ENCODE measurements around the gene HIF1AN. TPM values are rescaled to one million over a fixed set of nuclear protein-coding genes. Genes with fewer than 3 reads are reported as not detected.
A peak's percentile ranks its signal among the peaks of the same experiment; 100 is the strongest.

Gene HIF1AN
- total RNA-seq, 2 donors from 2014 or later = 51.8 to 58.8 TPM

GRCh38 chr10:100501423-100501822 is 34.3 kb upstream of the HIF1AN start:
- no peak overlapping the region for H3K27ac ChIP-seq (ENCODE audit: low read depth, low read length)
- Mint-ChIP-seq H3K4me1 (no peaks in the 10 kb centered on the region), H3K27ac (no peak overlapping the region), H3K27me3 (ENCODE audit: insufficient read depth) (peaks cover 96% of the 10 kb centered on the region), H3K36me3 (ENCODE audit: low read depth) (peaks cover 5% of the 10 kb centered on the region), H3K4me3 (no peak overlapping the region), H3K9me3 (no peaks in the 10 kb centered on the region)
- peaks cover 95% of the 10 kb centered on the region for H3K27me3 ChIP-seq (ENCODE audit: control insufficient read depth, insufficient read depth, low read length, poor library complexity, severe bottlenecking)
- no peak overlapping the region for H3K4me3 ChIP-seq (ENCODE audit: low read length)
- H3K4me1 ChIP-seq (ENCODE audit: control insufficient read depth, insufficient read depth, low read length) = no peaks in the 10 kb centered on the region
- H3K9ac ChIP-seq (ENCODE audit: extremely low read depth, low read length, poor library complexity, severe bottlenecking) = no peak overlapping the region
- no peaks in the 10 kb centered on the region for H3K9me3 ChIP-seq (ENCODE audit: control insufficient read depth, low read length)
- TF ChIP-seq, protein P1, sequence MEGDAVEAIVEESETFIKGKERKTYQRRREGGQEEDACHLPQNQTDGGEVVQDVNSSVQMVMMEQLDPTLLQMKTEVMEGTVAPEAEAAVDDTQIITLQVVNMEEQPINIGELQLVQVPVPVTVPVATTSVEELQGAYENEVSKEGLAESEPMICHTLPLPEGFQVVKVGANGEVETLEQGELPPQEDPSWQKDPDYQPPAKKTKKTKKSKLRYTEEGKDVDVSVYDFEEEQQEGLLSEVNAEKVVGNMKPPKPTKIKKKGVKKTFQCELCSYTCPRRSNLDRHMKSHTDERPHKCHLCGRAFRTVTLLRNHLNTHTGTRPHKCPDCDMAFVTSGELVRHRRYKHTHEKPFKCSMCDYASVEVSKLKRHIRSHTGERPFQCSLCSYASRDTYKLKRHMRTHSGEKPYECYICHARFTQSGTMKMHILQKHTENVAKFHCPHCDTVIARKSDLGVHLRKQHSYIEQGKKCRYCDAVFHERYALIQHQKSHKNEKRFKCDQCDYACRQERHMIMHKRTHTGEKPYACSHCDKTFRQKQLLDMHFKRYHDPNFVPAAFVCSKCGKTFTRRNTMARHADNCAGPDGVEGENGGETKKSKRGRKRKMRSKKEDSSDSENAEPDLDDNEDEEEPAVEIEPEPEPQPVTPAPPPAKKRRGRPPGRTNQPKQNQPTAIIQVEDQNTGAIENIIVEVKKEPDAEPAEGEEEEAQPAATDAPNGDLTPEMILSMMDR (conservative IDR thresholded peaks at IDR 0.05) = no peak
- H3K36me3 ChIP-seq (ENCODE audit: control insufficient read depth, insufficient read depth, low read length) = no peaks in the 10 kb centered on the region
- no peak for DNase-seq

DNA sequence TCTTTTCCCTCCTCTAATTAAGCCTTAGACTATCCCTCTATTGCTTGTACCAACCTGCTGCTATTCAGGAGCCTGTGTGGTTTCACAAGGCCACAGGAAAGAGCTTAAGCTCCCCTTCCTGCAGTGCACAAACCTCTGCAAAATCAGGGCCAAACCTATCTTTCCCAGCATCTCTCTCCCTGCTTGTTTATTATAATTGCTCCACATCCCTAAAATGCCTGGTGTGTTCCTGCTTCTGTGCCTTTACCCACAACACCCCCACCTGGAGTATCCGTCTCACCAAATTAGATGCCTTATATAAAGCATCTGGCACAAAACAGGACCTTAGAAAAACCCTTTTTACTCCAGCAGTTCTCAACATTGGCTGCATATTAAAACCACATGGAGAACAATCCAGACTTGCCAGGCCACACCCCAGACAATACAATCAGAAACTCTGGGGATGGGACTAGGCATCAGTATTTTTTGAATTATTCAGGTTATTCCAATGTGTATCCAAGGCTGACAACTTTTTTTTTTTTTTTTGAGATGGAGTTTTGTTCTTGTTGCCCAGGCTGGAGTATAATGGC is 32.7 kb upstream of the HIF1AN start:
- DNase-seq = no peak
- Histone ChIP-seq H3K27ac (ENCODE audit: low read depth, low read length) (no peak overlapping the region), H3K9ac (ENCODE audit: extremely low read depth, low read length, poor library complexity, severe bottlenecking) (no peak overlapping the region), H3K27me3 (ENCODE audit: control insufficient read depth, insufficient read depth, low read length, poor library complexity, severe bottlenecking) (peaks cover 95% of the 10 kb centered on the region), H3K4me1 (ENCODE audit: control insufficient read depth, insufficient read depth, low read length) (no peaks in the 10 kb centered on the region), H3K4me3 (ENCODE audit: low read length) (no peak overlapping the region), H3K9me3 (ENCODE audit: control insufficient read depth, low read length) (no peaks in the 10 kb centered on the region), H3K36me3 (ENCODE audit: control insufficient read depth, insufficient read depth, low read length) (no peaks in the 10 kb centered on the region)
- H3K4me1 Mint-ChIP-seq = no peaks in the 10 kb centered on the region
- H3K27me3 Mint-ChIP-seq (ENCODE audit: insufficient read depth) = peaks cover 96% of the 10 kb centered on the region
- peaks cover 5% of the 10 kb centered on the region for H3K36me3 Mint-ChIP-seq (ENCODE audit: low read depth)
- 86 to 93% methylated on average over 1 of the region's 1 CpG for WGBS, 2 experiments (ENCODE audit: insufficient coverage in 1 of 2, insufficient read length in 1 of 2)
- H3K9me3 Mint-ChIP-seq = no peaks in the 10 kb centered on the region
- TF ChIP-seq, protein P1 (conservative IDR thresholded peaks at IDR 0.05) = no peak
- H3K4me3 Mint-ChIP-seq = no peak overlapping the region
- no peak overlapping the region for H3K27ac Mint-ChIP-seq

GRCh38 chr10:100504096-100504495 is 31.6 kb upstream of the HIF1AN start:
- no peak overlapping the region for H3K27ac Mint-ChIP-seq
- H3K9me3 Mint-ChIP-seq = no peaks in the 10 kb centered on the region
- no peaks in the 10 kb centered on the region for H3K36me3 ChIP-seq (ENCODE audit: control insufficient read depth, insufficient read depth, low read length)
- H3K4me3 ChIP-seq (ENCODE audit: low read length) = no peak overlapping the region
- H3K27ac ChIP-seq (ENCODE audit: low read depth, low read length) = peak overlapping the region; percentile 48
- H3K27me3 ChIP-seq (ENCODE audit: control insufficient read depth, insufficient read depth, low read length, poor library complexity, severe bottlenecking) = peaks cover 94% of the 10 kb centered on the region
- no peaks in the 10 kb centered on the region for H3K9me3 ChIP-seq (ENCODE audit: control insufficient read depth, low read length)
- peaks cover 96% of the 10 kb centered on the region for H3K27me3 Mint-ChIP-seq (ENCODE audit: insufficient read depth)
- TF ChIP-seq, protein P1 (conservative IDR thresholded peaks at IDR 0.05) = no peak
- WGBS, 2 experiments (ENCODE audit: insufficient coverage in 1 of 2, insufficient read length in 1 of 2) = 82 to 91% methylated on average over 5 of the region's 5 CpGs
- no peaks in the 10 kb centered on the region for H3K4me1 Mint-ChIP-seq
- DNase-seq = no peak
- peaks cover 5% of the 10 kb centered on the region for H3K36me3 Mint-ChIP-seq (ENCODE audit: low read depth)
- no peak overlapping the region for H3K4me3 Mint-ChIP-seq
- H3K9ac ChIP-seq (ENCODE audit: extremely low read depth, low read length, poor library complexity, severe bottlenecking) = no peak overlapping the region
- no peaks in the 10 kb centered on the region for H3K4me1 ChIP-seq (ENCODE audit: control insufficient read depth, insufficient read depth, low read length)

All from endodermal cell (in vitro differentiated cells).